Measurements from ENCODE around the gene GPR161. TPM values are rescaled to one million over a fixed set of nuclear protein-coding genes. Genes with fewer than 3 reads are reported as not detected.
"Not testable (repeated sequence)": the region's sequence is repeated elsewhere in the genome, so short reads cannot be mapped to it uniquely, and the experiment has no call there.

GPR161 gene, protein sequence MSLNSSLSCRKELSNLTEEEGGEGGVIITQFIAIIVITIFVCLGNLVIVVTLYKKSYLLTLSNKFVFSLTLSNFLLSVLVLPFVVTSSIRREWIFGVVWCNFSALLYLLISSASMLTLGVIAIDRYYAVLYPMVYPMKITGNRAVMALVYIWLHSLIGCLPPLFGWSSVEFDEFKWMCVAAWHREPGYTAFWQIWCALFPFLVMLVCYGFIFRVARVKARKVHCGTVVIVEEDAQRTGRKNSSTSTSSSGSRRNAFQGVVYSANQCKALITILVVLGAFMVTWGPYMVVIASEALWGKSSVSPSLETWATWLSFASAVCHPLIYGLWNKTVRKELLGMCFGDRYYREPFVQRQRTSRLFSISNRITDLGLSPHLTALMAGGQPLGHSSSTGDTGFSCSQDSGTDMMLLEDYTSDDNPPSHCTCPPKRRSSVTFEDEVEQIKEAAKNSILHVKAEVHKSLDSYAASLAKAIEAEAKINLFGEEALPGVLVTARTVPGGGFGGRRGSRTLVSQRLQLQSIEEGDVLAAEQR
- 10 to 100 TPM in 5 of 8 experiments, 1 to 10 TPM in 3; 2.3 to 36.7 (median 16.3) TPM for total RNA-seq

DNA sequence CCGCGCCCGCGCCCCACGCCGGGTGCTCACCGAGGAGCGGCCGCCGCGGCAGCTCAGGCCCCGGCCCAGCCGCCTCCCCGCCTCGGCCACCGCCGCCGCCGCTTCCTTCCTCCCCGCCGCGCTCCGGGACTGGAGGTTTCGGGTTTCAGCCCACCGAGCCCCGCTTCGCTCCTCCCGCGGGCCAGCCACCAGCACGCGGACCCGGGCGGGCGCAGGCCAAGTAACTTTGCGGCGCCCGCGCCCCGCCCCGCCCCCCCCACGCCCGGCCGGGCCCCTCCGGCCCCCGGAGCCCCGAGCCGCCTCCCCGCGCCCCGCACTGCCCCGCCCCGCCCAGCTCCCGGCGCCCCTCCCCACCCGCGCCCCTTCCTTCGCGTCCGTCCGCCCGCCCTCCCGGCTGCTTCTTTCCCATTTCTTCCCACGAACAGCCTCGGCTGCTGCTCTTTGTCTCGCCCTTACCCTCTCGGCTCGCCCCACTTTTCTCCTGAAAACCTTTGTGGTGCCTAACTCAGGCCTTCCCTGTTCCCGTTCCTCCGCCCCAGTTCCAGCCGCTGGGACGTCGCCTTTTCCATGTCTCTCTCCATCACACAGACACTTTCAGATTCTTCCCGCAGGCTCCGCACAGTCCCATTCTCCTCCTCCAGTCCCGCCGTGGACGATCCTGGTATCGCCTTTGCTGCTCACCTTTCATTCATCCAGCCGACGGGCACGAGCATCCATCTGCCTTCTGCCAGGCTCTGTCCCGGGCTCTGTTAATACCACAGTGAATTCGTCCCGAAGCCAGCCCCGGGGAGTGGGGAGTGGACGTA is at the start of gene GPR161:
Gene GPR161 (minus strand): TSS at position 222 of the 806 bp plus-strand sequence. CDS start 32,080 bp downstream, outside the sequence.
- in situ Hi-C loops (cut with MboI; ENCODE audit: low pct_unique_long_range_greater_than_20kb in 2 of 9, low sequenced_read_pairs in 9 of 9, unreplicated experiment in 9 of 9) = no loop called here
- Histone ChIP-seq H3K27ac (peak within 1 kb of the TSS; percentile 43 to 57), H3K4me3 (peak within 1 kb of the TSS; percentile 55 to 98 (median 89)), H3K4me1 (replicated peaks in 1 of 2) (peaks cover 18 to 20% of the 10 kb centered on the region in 2 donors)
- 0 to 18% (median 0%) methylated on average over 3 to 21 of the region's 86 CpGs; no CpG with 5 or more reads in 2 of the 10 experiments for WGBS, 10 experiments
- ATAC-seq (replicated peaks in 6 of 8) = peak; percentile 42 to 79 (median 57)

DNA sequence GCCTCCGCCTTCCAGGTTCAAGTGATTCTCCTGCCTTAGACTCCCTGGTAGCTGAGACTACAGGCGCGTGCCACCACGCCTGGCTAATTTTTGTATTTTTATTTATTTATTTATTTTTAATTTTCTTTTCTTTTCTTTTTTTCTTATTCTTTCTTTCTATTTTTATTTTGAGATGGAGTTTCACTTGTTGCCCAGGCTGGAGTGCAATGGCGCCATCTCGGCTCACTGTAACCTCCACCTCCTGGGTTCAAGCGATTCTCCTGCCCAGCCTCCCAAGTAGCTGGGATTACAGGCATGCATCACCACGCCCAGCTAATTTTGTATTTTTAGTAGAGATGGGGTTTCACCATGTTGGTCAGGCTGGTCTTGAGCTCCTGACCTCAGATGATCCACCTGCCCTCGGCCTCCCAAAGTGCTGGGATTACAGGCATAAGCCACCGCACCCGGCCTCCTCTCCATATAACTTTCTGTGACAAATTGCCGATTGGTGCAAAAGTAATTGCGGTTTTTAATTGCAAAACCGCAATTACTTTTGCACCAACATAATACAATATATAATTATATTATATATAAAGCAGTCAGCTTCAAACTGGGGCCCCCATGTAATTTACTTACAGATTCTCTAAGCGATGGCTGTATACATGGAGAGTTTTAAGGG is 44.5 kb upstream of the GPR161 start:
- in situ Hi-C loops (cut with MboI; ENCODE audit: low pct_unique_long_range_greater_than_20kb in 2 of 9, low sequenced_read_pairs in 9 of 9, unreplicated experiment in 9 of 9); ATAC-seq (replicated peaks in 6 of 8); H3K27ac ChIP-seq: not testable (repeated sequence)
- Histone ChIP-seq H3K4me3 (peak overlapping the region in 2 of 5 donors; percentile 82 to 92), H3K4me1 (replicated peaks in 1 of 2) (peaks cover 0 to 12% of the 10 kb centered on the region in 2 donors)
- WGBS, 10 experiments = 83 to 100% (median 97%) methylated on average over 3 to 15 of the region's 15 CpGs

DNA sequence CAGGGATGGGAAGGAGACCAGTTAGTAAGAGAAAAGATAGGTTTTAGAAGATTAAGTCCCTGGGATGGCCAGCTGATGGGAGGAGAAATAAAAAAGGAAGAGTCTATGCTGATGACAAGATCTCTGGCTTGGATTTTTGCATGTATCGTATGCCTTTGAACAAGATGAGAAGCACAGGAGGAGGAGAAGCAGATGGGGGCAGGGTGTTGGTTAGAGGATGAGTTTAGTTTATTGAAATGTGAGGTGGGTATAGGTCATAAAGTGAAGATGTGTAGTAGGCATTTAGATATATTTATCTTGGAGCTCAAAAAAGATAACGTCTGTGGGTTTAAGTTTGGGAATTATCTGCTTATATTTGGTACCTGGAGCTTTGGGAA is 43.4 kb upstream of the GPR161 start:
- ATAC-seq (replicated peaks in 6 of 8) = no peak
- Histone ChIP-seq H3K27ac (peak overlapping the region; percentile 82 to 84), H3K4me3 (peak overlapping the region; percentile 57 to 92 (median 81)), H3K4me1 (replicated peaks in 1 of 2) (peaks cover 0 to 12% of the 10 kb centered on the region in 2 donors)
- 4 to 34% (median 20%) methylated on average over 1 to 2 of the region's 2 CpGs; no CpG with 5 or more reads in 1 of the 10 experiments for WGBS, 10 experiments
- in situ Hi-C loops (cut with MboI; ENCODE audit: low pct_unique_long_range_greater_than_20kb in 2 of 9, low sequenced_read_pairs in 9 of 9, unreplicated experiment in 9 of 9) = no loop called here

DNA sequence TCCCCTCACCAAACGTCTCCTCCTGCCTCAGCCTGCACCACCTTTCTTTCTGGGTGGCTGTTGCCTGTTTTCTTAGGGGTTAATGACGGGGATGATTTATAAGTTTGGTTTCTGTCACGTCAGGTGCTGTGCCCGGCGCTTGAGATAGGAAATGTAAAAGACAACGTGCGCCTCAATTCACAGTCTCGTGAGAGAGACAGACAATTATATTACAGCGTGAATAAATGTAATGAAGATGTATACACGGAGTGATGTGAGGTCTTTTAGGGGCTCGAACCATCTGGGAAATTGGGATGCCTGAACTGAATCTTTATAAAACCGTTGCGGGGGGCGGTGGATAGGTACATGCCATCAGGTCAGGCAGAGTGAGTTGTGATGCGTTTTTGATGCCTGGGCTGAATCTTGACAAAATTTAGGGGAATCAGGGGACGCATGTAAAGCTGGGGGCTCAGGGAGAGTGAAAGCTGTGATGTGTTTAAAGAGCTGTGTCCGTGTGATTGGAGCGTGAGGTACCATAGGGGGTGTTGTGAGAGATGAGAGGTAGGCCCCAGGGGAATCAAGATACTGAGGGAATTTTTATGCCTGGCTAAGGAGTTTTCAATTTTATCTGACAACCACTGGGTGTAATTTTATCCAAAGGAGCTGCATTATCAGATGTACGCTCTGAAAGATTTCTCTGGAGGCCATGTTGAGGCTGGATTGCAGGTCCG is 42.9 kb upstream of the GPR161 start:
- peaks cover 0 to 12% of the 10 kb centered on the region in 2 donors for H3K4me1 ChIP-seq (replicated peaks in 1 of 2)
- peak; percentile 1 to 23 (median 6) for ATAC-seq (replicated peaks in 6 of 8)
- in situ Hi-C loops (cut with MboI; ENCODE audit: low pct_unique_long_range_greater_than_20kb in 2 of 9, low sequenced_read_pairs in 9 of 9, unreplicated experiment in 9 of 9) = no loop called here
- peak overlapping the region; percentile 82 to 84 for H3K27ac ChIP-seq
- H3K4me3 ChIP-seq = peak overlapping the region; percentile 57 to 92 (median 81)
- 0 to 35% (median 2%) methylated on average over 2 to 19 of the region's 20 CpGs for WGBS, 10 experiments

DNA sequence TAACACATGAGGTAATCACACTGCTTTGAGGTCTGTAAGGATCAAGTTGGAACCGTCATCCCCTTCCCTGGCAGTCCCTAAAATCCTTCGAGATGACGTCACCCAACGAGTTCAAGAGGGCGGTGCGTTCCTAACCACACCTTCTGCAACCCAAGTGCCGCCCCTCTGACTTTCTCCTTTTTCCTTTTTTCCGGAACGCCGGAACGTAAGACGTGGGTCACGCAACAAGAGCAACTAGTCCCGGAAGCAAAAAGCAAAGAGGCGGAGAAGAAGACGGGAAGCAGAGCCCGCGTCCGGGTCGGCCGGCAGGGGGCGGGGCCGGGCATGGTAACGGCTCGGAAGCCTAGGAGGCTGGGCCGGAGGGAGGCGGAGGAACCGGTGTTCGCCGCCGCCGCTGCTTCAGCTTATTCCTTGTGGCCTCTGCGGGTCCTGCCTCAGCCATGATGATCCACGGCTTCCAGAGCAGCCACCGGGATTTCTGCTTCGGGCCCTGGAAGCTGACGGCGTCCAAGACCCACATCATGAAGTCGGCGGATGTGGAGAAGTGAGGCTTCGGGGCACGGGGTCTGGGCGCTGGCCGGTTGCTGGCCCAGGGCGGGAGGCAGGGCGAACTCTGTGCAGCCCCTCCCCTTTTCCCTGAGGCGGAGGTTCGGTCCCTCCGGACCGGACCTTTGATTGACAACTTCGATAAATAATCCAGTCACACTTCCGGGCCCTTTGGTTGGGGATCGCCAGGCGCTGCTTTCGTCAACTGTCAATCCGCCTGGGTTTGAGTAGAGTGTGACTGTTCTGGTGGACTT is 42.1 kb upstream of the GPR161 start, which contains the start of gene TIPRL:
Gene TIPRL (plus strand): TSS at position 325 of the 800 bp plus-strand sequence. CDS start 116 bp downstream, at position 441.
- in situ Hi-C loops (cut with MboI; ENCODE audit: low pct_unique_long_range_greater_than_20kb in 2 of 9, low sequenced_read_pairs in 9 of 9, unreplicated experiment in 9 of 9) = no loop called here
- peak within 1 kb of the TSS; percentile 82 to 84 for H3K27ac ChIP-seq
- peak within 1 kb of the TSS; percentile 57 to 92 (median 81) for H3K4me3 ChIP-seq
- WGBS, 10 experiments = 0 to 9% (median 1%) methylated on average over 1 to 21 of the region's 56 CpGs; no CpG with 5 or more reads in 2 of the 10 experiments
- ATAC-seq (replicated peaks in 6 of 8) = peak; percentile 88 to 96 (median 93)
- H3K4me1 ChIP-seq (replicated peaks in 1 of 2) = peaks cover 0 to 12% of the 10 kb centered on the region in 2 donors

DNA sequence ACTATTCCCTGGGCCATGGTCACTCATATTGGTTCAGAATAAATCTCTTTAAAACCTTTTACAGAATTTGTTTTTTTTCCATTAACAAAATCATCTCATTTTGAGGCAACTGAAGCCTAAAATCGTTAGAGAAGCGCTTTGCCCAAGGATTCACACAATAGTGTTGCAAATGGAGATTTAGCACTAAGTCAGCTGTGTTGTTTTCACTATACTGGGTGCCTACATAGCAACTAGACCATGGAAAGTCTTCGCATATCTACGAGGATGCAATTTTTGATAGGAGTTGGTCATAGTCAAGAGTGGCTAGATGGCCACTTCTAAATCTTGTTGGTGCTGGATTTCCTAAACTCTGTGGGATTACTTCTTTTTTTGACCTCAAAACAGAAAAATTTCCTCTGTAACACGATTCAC is 41.5 kb upstream of the GPR161 start:
- in situ Hi-C loops (cut with MboI; ENCODE audit: low pct_unique_long_range_greater_than_20kb in 2 of 9, low sequenced_read_pairs in 9 of 9, unreplicated experiment in 9 of 9) = no loop called here
- H3K27ac ChIP-seq = peak overlapping the region; percentile 67 to 69
- H3K4me3 ChIP-seq = peak overlapping the region; percentile 57 to 92 (median 81)
- WGBS, 10 experiments = 50 to 92% (median 77%) methylated on average over 2 to 5 of the region's 5 CpGs; no CpG with 5 or more reads in 1 of the 10 experiments
- peak in 1 of 8 experiments; percentile 2 for ATAC-seq (replicated peaks in 6 of 8)
- H3K4me1 ChIP-seq (replicated peaks in 1 of 2) = peaks cover 0 to 12% of the 10 kb centered on the region in 2 donors

DNA sequence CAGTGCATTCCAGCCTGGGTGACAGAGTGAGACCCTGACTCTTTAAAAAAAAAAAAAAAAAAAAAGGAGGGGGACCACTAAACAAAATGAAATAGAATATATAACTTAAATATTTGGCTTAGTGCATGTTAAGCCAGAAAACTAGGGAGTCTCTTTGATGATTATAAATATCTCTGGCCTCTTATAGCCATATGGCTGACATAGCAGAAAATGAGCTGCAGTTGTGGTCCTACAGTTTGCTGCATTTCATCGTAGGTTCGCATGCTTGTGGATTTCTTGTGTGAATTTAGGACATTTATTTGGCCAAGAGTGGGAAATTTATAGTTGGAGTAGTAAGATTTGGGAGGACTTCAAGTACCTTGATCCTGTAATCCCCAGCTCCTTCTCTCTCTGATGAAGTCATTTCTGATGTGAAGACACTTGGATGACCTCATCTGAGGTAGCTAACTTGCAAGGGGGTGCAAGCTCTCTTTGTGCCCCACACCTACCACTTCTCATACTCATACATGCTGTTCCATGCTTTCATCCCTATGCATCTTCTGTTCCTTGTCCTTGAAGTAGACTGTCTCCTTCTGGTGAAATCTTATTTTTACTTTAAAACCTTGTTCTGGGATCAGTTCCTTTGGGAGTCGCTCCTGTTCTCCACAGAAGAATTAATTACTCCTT is 35.7 kb upstream of the GPR161 start:
- in situ Hi-C loops (cut with MboI; ENCODE audit: low pct_unique_long_range_greater_than_20kb in 2 of 9, low sequenced_read_pairs in 9 of 9, unreplicated experiment in 9 of 9) = no loop called here
- ATAC-seq (replicated peaks in 6 of 8) = peak in 1 of 8 experiments; percentile 31
- 24 to 100% (median 89%) methylated on average over 2 to 3 of the region's 3 CpGs for WGBS, 10 experiments
- no peak overlapping the region for H3K27ac ChIP-seq
- H3K4me3 ChIP-seq = no peak overlapping the region
- no peaks in the 10 kb centered on the region for H3K4me1 ChIP-seq (replicated peaks in 1 of 2)

DNA sequence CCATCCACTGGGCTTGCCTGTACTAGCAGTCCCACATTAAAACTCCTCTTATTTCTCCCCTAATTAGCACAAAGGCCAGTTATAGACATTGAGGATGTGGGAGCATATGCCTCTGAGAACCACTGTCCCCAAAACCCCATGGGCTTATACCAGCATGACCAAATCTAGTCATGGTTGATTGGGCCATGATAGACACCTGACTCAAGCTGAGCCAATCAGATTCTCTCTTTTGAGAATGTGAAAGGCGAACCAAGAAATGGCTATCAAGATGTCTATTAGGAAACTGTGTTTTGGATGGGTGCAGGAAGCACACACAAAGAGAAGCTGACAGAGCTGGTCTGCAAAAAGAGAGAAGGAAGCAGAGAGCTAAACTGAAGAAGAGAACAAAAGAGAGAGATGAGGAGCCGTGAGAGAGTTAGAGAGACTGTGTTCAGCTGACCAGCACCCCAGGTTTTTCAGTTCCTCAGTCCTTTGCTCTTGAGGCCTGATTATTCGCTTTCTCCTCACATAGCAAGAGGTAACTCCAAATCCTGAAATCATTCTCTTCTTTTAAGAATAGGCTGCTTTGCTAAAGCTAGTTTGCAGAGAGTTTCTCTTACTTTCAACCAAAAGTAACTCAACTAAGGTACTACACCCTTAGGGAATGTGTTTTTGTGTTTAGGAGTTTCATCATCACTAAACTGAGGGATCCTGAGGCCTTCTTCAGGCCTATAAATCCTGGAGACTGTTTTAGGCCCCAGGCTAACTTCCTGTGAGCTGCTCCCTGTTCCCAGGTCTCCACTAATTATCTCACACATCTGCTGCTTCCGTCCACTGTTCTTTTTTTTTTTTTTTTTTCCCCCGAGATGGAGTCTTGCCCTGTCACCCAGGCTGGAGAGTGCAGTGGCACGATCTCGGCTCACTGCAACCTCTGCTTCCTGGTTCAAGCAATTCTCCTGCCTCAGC is 34.1 kb upstream of the GPR161 start:
- WGBS, 10 experiments = 70 to 100% (median 85%) methylated on average over 1 to 5 of the region's 7 CpGs; no CpG with 5 or more reads in 1 of the 10 experiments

DNA sequence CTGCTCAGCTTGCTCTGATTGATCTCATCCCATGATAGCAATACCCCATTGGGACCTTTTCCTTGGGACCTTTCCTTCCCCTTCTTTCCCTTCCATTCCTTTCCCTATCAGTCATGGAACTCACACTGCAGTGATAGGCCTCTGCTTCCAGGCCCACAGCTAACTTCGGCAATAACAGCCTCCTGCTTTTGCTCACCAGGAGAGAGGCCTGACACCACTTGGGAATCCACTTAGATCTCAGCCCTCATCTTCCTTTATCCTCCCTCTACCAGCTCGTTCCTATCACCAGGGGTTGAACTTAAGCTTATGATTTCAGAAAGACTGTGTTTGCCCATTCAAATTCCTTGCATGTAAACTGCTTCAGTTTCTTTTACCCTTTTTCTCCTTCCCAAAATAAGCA is 31.1 kb upstream of the GPR161 start:
- 0 to 77% (median 60%) methylated on average over 1 to 2 of the region's 2 CpGs; no CpG with 5 or more reads in 1 of the 10 experiments for WGBS, 10 experiments
- in situ Hi-C loops (cut with MboI; ENCODE audit: low pct_unique_long_range_greater_than_20kb in 2 of 9, low sequenced_read_pairs in 9 of 9, unreplicated experiment in 9 of 9) = no loop called here
- no peak for ATAC-seq (replicated peaks in 6 of 8)
- Histone ChIP-seq H3K4me1 (replicated peaks in 1 of 2) (no peaks in the 10 kb centered on the region), H3K27ac (no peak overlapping the region), H3K4me3 (no peak overlapping the region)

More for the DNA sequence above, 34.1 kb upstream of the GPR161 start:
- H3K27ac ChIP-seq = no peak overlapping the region
- ATAC-seq (replicated peaks in 6 of 8) = peak in 1 of 8 experiments; percentile 13
- H3K4me1 ChIP-seq (replicated peaks in 1 of 2) = no peaks in the 10 kb centered on the region
- in situ Hi-C loops (cut with MboI; ENCODE audit: low pct_unique_long_range_greater_than_20kb in 2 of 9, low sequenced_read_pairs in 9 of 9, unreplicated experiment in 9 of 9) = no loop called here
- no peak overlapping the region for H3K4me3 ChIP-seq

DNA sequence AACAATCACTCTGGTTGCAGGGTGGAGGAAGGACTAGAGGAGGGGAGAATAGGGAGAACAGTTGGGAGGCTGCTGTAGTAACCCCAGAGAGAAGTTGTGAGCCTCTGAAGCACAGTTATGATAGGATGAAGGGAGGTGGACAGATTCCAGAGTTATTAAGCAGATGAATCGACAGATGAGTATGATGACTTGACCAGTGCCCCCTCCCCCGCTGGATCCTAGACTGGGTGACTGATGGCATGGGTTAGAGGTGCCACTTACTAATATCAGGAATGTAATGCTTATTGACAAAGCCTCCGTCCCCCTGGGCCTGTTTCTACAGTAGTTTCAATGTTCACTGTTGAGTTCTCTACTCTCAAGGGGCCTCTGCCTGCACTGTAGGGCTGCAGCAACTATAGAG is 28.0 kb upstream of the GPR161 start:
- WGBS, 10 experiments = 67 to 86% (median 78%) methylated on average over 1 to 2 of the region's 3 CpGs; no CpG with 5 or more reads in 5 of the 10 experiments
- no peak for ATAC-seq (replicated peaks in 6 of 8)
- no peak overlapping the region for H3K4me3 ChIP-seq
- in situ Hi-C loops (cut with MboI; ENCODE audit: low pct_unique_long_range_greater_than_20kb in 2 of 9, low sequenced_read_pairs in 9 of 9, unreplicated experiment in 9 of 9) = no loop called here
- H3K27ac ChIP-seq = no peak overlapping the region
- H3K4me1 ChIP-seq (replicated peaks in 1 of 2) = no peaks in the 10 kb centered on the region
